Measurements from ENCODE around the gene ABL1.

DNA sequence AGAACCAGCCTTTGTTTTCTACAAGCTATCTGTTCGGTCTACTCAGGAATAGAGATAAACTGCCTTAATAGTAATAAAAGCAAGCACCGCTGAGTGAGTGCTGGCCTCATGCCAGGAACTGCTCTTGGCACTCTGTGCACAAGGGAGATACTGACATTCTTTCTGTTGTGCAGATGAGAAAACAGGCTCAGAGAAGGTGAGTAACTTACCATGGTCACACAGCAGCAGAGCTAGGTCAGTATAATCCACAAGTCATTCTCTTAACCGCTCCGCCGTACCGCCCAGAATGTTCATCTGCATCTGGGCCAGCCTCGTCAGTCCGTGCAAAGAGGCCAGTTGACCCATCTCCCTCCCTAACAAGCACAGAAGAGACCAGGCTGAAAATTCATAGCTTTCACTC, 34.2 kb downstream of the ABL1 start:
- TF ChIP-seq POLR2A (IDR thresholded peaks at IDR 0.05; ENCODE audit: low read length) (no peak), GATA1 (IDR thresholded peaks at IDR 0.05; ENCODE audit: low read depth, low read length) (no peak)

Measured in erythroblast (primary cell).